Measurements from ENCODE around the gene ASXL1.

The ASXL1 gene

GRCh38 chr20:32411955-32412706 is 54.0 kb downstream of the ASXL1 start:
- DNase-seq, result no peak

GRCh38 chr20:32415494-32415893 is 57.4 kb downstream of the ASXL1 start:
- no peak for DNase-seq

GRCh38 chr20:32416206-32416605 is 58.1 kb downstream of the ASXL1 start:
- no peak for DNase-seq

GRCh38 chr20:32418376-32418775 is 60.2 kb downstream of the ASXL1 start:
- DNase-seq, result no peak

- DNase-seq, result no peak
These were observed 63.2 kb downstream of the ASXL1 start for GRCh38 chr20:32421290-32421689.

GRCh38 chr20:32427996-32428395 is 69.9 kb downstream of the ASXL1 start:
- no peak for DNase-seq

- DNase-seq, result no peak
These were observed 71.2 kb downstream of the ASXL1 start for GRCh38 chr20:32429343-32429742.

- DNase-seq, result no peak
These were observed 71.7 kb downstream of the ASXL1 start for GRCh38 chr20:32429745-32430360.

GRCh38 chr20:32431457-32431856 is 73.3 kb downstream of the ASXL1 start:
- DNase-seq, result no peak

- no peak for DNase-seq
These were observed 74.1 kb downstream of the ASXL1 start for GRCh38 chr20:32432277-32432676.

GRCh38 chr20:32433311-32434021 is 75.3 kb downstream of the ASXL1 start:
- no peak for DNase-seq

- DNase-seq, result no peak
These were observed 76.3 kb downstream of the ASXL1 start for GRCh38 chr20:32434434-32434833.

GRCh38 chr20:32435449-32436107 is 77.4 kb downstream of the ASXL1 start:
- DNase-seq, result no peak

- no peak for DNase-seq
These were observed 78.2 kb downstream of the ASXL1 start for GRCh38 chr20:32436142-32436861.

- no peak for DNase-seq
These were observed 78.8 kb downstream of the ASXL1 start for GRCh38 chr20:32436968-32437367.

- no peak for DNase-seq
These were observed 79.4 kb downstream of the ASXL1 start for GRCh38 chr20:32437391-32438074.

GRCh38 chr20:32438331-32438858 is 80.3 kb downstream of the ASXL1 start:
- no peak for DNase-seq

GRCh38 chr20:32439132-32439829 is 81.2 kb downstream of the ASXL1 start:
- no peak for DNase-seq

- no peak for DNase-seq
These were observed 82.1 kb downstream of the ASXL1 start for GRCh38 chr20:32440069-32440757.

GRCh38 chr20:32440758-32441078 is 82.6 kb downstream of the ASXL1 start:
- DNase-seq, result no peak

- no peak for DNase-seq
These were observed 83.5 kb downstream of the ASXL1 start for GRCh38 chr20:32441638-32442037.
